ENCODE data around the gene MTG1.
"Not testable (repeated sequence)": the region's sequence is repeated elsewhere in the genome, so short reads cannot be mapped to it uniquely, and the experiment has no call there.

MTG1 gene

GRCh38 chr10:133454204-133454893, 60.4 kb downstream of the MTG1 start:
- DNase-seq: no peak

- DNase-seq: no peak
Measured at GRCh38 chr10:133455196-133455595, 61.2 kb downstream of the MTG1 start.

- DNase-seq: no peak
Measured at GRCh38 chr10:133455611-133456031, 61.7 kb downstream of the MTG1 start.

- DNase-seq: no peak
Measured at GRCh38 chr10:133456041-133456951, 62.3 kb downstream of the MTG1 start.

GRCh38 chr10:133457100-133457841, 63.3 kb downstream of the MTG1 start:
- DNase-seq: no peak

- no peak for DNase-seq
Measured at GRCh38 chr10:133458021-133458709, 64.2 kb downstream of the MTG1 start.

GRCh38 chr10:133458710-133459453, 64.9 kb downstream of the MTG1 start:
- DNase-seq: no peak

GRCh38 chr10:133459454-133460207, 65.7 kb downstream of the MTG1 start:
- no peak for DNase-seq

GRCh38 chr10:133460208-133460769, 66.3 kb downstream of the MTG1 start:
- DNase-seq: no peak

GRCh38 chr10:133461027-133461426, 67.1 kb downstream of the MTG1 start:
- no peak for DNase-seq

- no peak for DNase-seq
Measured at GRCh38 chr10:133461841-133462240, 67.9 kb downstream of the MTG1 start.

GRCh38 chr10:133462512-133463305, 68.8 kb downstream of the MTG1 start:
- DNase-seq: no peak

GRCh38 chr10:133464582-133465031, 70.7 kb downstream of the MTG1 start:
- DNase-seq: no peak

GRCh38 chr10:133465191-133465949, 71.4 kb downstream of the MTG1 start:
- DNase-seq: no peak

- no peak for DNase-seq
Measured at GRCh38 chr10:133465950-133466474, 72.1 kb downstream of the MTG1 start.

- no peak for DNase-seq
Measured at GRCh38 chr10:133466683-133467275, 72.8 kb downstream of the MTG1 start.

GRCh38 chr10:133467286-133467911, 73.4 kb downstream of the MTG1 start:
- no peak for DNase-seq

GRCh38 chr10:133469205-133469604, 75.2 kb downstream of the MTG1 start:
- DNase-seq: not testable (repeated sequence)

All from T1000 (cell line).